ENCODE data around the gene ATAD3C.
"Not testable (repeated sequence)": the region's sequence is repeated elsewhere in the genome, so short reads cannot be mapped to it uniquely, and the experiment has no call there.

ATAD3C gene

DNA sequence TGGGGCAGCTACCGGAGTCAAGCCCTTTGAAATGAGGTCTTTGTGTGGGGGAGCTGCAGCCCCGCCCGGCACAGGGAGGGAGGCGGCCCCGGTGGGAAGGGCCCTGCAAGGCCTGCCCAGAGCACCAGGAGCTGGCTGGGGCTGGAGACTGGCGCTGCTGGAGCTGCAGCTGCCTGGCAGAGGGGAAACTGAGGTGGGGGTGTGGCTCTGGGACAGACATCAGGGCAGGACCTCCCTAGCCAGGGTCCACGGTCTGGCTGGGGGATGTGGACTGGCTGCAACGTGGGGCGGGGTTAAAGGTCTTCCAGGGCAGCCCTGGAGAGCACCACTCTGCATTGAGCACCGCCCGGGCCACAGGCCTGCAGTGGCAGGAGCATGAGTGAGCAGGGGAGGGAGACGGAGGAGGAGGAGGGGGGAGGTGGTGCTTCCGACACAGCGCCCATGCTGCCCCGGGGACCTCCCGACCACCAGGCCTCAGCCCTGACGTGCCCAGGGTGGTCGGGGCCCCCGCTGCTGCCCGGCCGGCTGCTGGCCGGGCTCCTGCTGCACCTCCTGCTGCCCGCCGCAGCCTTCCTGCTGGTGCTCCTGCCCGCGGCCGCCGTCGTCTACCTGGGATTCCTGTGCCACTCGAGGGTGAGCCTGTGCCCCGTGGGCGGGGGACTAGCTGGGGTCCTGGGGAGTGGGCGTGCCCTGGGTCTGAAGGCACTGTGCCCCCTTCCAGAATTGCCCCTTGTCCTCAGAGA lies 23.6 kb upstream of the ATAD3C start:
- Histone ChIP-seq H3K36me3 (ENCODE audit: control insufficient read depth, insufficient read depth, low read length) (no peaks in the 10 kb centered on the region), H3K9me3 (ENCODE audit: control insufficient read depth, low read length) (no peaks in the 10 kb centered on the region), H3K27ac (ENCODE audit: insufficient read depth, low read length, poor library complexity, severe bottlenecking) (no peak overlapping the region), H3K27me3 (replicated peaks; ENCODE audit: control insufficient read depth, insufficient read depth, low read length, poor library complexity, severe bottlenecking) (peaks cover 20% of the 10 kb centered on the region), H3K4me1 (ENCODE audit: control insufficient read depth, insufficient read depth, low read length, poor library complexity, severe bottlenecking) (peaks cover 7% of the 10 kb centered on the region), H3K4me3 (ENCODE audit: insufficient read depth, low read depth, low read length, poor library complexity, severe bottlenecking) (no peak overlapping the region)
- DNase-seq = no peak

DNA sequence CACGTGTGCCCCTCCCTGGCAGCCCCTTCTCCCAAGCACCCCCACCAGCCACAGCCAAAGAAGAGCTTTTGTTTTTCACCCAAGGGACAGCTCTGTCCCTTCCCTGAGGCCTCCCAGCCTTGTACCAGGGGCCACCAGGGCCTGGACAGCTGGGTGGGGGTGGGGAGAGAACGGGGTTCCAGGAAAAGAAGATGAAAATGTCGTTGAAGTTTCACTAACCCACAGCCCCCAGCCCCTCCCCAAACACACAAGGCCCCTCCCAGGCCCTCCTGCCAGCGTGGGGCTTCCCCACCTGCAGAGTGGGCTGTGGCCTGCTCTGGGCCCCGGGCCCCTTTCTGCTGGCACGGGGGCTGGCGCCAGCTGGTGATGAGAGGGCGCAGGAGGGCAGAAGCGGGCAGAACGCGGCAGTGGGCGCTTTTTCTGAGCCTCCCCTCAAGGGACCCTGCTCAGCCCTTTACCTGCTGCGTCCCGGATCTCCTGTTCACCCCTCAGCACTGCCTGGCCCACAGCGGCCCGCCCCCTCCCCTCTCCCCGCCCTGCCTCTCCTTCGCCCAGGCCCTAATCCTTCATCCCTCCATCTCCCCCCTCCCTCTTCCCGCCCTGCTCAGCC lies 22.9 kb upstream of the ATAD3C start:
- Histone ChIP-seq H3K36me3 (ENCODE audit: control insufficient read depth, insufficient read depth, low read length) (no peaks in the 10 kb centered on the region), H3K4me3 (ENCODE audit: insufficient read depth, low read depth, low read length, poor library complexity, severe bottlenecking) (no peak overlapping the region), H3K4me1 (ENCODE audit: control insufficient read depth, insufficient read depth, low read length, poor library complexity, severe bottlenecking) (peaks cover 7% of the 10 kb centered on the region), H3K27ac (ENCODE audit: insufficient read depth, low read length, poor library complexity, severe bottlenecking) (no peak overlapping the region), H3K27me3 (replicated peaks; ENCODE audit: control insufficient read depth, insufficient read depth, low read length, poor library complexity, severe bottlenecking) (peaks cover 14% of the 10 kb centered on the region), H3K9me3 (ENCODE audit: control insufficient read depth, low read length) (no peaks in the 10 kb centered on the region)
- no peak for DNase-seq

DNA sequence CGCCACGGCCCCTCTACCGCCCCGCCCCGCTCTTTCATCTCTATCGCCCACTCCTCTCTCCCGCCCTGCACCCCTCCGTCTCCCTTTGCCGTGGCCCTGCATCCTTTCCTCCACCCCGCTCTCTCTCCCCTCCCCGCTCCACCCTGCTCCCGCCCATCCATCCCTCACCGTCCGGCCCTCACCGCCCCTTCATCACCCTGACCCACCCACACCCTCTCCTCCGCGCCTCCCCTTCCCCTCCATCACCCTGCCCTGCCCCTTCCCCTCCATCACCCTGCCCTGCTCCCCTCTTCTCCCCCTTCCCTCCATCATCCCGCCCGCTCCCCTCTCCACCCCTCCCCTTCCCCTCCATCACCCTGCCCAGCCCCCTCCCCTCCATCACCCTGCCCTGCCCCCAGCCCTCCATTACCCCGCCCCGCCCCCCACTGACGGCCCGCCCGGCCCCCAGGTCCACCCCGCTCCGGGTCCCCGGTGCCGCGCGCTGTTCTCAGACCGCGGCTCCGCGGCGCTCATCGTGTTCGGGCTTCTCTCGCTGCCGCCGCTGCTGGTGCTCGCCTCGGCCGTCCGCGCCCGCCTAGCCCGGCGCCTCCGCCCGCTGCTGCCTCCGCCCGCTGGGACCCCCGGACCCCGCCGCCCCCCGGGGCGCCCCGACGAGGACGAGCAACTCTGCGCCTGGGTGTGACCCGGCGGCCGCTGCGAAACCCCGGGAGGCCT lies 22.2 kb upstream of the ATAD3C start:
- Histone ChIP-seq H3K4me3 (ENCODE audit: insufficient read depth, low read depth, low read length, poor library complexity, severe bottlenecking) (no peak overlapping the region), H3K4me1 (ENCODE audit: control insufficient read depth, insufficient read depth, low read length, poor library complexity, severe bottlenecking) (peaks cover 7% of the 10 kb centered on the region), H3K27ac (ENCODE audit: insufficient read depth, low read length, poor library complexity, severe bottlenecking) (no peak overlapping the region), H3K27me3 (replicated peaks; ENCODE audit: control insufficient read depth, insufficient read depth, low read length, poor library complexity, severe bottlenecking) (peaks cover 14% of the 10 kb centered on the region), H3K9me3 (ENCODE audit: control insufficient read depth, low read length) (no peaks in the 10 kb centered on the region), H3K36me3 (ENCODE audit: control insufficient read depth, insufficient read depth, low read length) (no peaks in the 10 kb centered on the region)
- DNase-seq = no peak

DNA sequence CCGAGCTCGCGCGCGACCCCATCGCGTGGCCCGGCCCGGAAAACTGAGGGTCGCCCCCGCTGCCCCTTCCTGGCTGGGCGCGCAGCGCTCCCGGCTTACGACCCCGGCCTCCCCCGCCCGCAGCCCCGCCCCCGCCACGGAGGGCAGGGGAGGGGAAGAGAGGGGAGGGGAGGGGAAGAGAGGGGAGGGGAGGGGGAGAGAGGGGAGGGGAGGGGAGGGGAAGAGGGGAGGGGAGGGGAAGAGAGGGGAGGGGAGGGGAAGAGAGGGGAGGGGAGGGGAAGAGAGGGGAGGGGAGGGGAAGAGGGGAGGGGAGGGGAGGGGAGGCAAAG lies 21.7 kb upstream of the ATAD3C start:
- Histone ChIP-seq H3K27me3 (replicated peaks; ENCODE audit: control insufficient read depth, insufficient read depth, low read length, poor library complexity, severe bottlenecking) (peaks cover 17% of the 10 kb centered on the region), H3K36me3 (ENCODE audit: control insufficient read depth, insufficient read depth, low read length) (no peaks in the 10 kb centered on the region), H3K4me1 (ENCODE audit: control insufficient read depth, insufficient read depth, low read length, poor library complexity, severe bottlenecking) (peaks cover 7% of the 10 kb centered on the region), H3K27ac (ENCODE audit: insufficient read depth, low read length, poor library complexity, severe bottlenecking) (no peak overlapping the region), H3K9me3 (ENCODE audit: control insufficient read depth, low read length) (no peaks in the 10 kb centered on the region), H3K4me3 (ENCODE audit: insufficient read depth, low read depth, low read length, poor library complexity, severe bottlenecking) (no peak overlapping the region)
- no peak for DNase-seq

DNA sequence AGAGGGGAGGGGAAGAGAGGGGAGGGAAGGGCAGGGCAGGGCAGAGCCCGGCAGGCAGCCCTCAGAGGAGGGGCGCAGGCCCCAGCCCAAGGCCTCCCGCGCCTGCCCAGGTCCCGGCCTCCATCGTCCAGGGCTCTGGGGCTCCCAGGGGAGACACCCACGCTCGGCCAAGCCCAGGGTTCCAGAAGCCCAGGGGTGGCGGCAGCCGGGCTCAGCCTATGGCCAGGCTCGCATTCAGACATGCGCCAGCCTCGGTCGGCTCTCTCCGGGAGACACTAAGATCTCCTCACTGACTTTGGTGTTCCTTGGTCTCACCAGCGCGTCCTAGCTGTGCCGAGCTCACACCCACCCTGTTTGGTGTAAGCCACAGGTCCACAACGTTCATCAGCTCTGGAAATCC lies 21.3 kb upstream of the ATAD3C start:
- peaks cover 7% of the 10 kb centered on the region for H3K4me1 ChIP-seq (ENCODE audit: control insufficient read depth, insufficient read depth, low read length, poor library complexity, severe bottlenecking)
- H3K9me3 ChIP-seq (ENCODE audit: control insufficient read depth, low read length) = no peaks in the 10 kb centered on the region
- no peak overlapping the region for H3K4me3 ChIP-seq (ENCODE audit: insufficient read depth, low read depth, low read length, poor library complexity, severe bottlenecking)
- H3K27ac ChIP-seq (ENCODE audit: insufficient read depth, low read length, poor library complexity, severe bottlenecking) = no peak overlapping the region
- no peak for DNase-seq
- no peaks in the 10 kb centered on the region for H3K36me3 ChIP-seq (ENCODE audit: control insufficient read depth, insufficient read depth, low read length)
- H3K27me3 ChIP-seq (replicated peaks; ENCODE audit: control insufficient read depth, insufficient read depth, low read length, poor library complexity, severe bottlenecking) = peaks cover 14% of the 10 kb centered on the region

DNA sequence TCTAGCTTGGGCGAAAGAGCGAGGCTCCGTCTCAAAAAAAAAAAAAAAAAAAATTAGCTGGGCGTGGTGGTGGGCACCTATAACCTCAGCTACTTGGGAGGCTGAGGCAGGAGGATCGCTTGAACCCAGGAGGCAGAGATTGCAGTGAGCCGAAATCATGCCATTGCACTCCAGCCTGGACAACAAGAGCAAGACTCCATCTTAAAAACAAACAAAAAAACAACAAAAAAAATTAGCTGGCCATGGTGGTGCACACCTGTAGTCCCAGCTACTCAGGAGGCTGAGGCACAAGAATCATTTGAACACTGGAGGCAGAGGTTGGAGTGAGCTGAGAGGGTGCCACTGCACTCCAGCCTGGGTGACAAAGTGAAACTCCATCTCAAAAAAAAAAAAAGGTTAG lies 20.5 kb upstream of the ATAD3C start:
- not testable (repeated sequence) for H3K4me3 ChIP-seq (ENCODE audit: insufficient read depth, low read depth, low read length, poor library complexity, severe bottlenecking); DNase-seq; H3K27ac ChIP-seq (ENCODE audit: insufficient read depth, low read length, poor library complexity, severe bottlenecking); H3K4me1 ChIP-seq (ENCODE audit: control insufficient read depth, insufficient read depth, low read length, poor library complexity, severe bottlenecking); H3K9me3 ChIP-seq (ENCODE audit: control insufficient read depth, low read length); H3K36me3 ChIP-seq (ENCODE audit: control insufficient read depth, insufficient read depth, low read length)
- H3K27me3 ChIP-seq (replicated peaks; ENCODE audit: control insufficient read depth, insufficient read depth, low read length, poor library complexity, severe bottlenecking) = peaks cover 14% of the 10 kb centered on the region

DNA sequence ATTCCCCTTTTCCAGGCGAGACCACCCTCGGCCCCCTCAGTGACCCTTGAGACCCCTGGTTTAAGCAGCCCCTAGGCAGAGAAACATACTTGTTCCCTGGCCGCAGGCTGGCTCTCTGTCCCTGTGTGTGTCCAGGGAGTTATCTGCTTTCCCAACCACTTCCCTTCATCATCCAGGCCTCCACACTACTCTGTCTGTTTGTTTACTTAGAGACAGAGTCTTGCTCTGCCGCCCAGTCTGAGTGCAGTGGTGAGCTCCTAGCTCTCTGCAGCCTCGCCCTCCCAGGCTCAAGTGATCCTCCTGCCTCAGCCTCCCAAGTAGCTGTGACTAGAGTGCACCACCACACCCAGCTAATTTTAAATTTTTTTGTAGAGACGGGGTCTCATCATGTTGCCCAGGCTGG lies 19.8 kb upstream of the ATAD3C start:
- H3K4me1 ChIP-seq (ENCODE audit: control insufficient read depth, insufficient read depth, low read length, poor library complexity, severe bottlenecking) = peaks cover 7% of the 10 kb centered on the region
- no peak overlapping the region for H3K27ac ChIP-seq (ENCODE audit: insufficient read depth, low read length, poor library complexity, severe bottlenecking)
- H3K36me3 ChIP-seq (ENCODE audit: control insufficient read depth, insufficient read depth, low read length) = no peaks in the 10 kb centered on the region
- no peaks in the 10 kb centered on the region for H3K9me3 ChIP-seq (ENCODE audit: control insufficient read depth, low read length)
- H3K27me3 ChIP-seq (replicated peaks; ENCODE audit: control insufficient read depth, insufficient read depth, low read length, poor library complexity, severe bottlenecking) = peaks cover 17% of the 10 kb centered on the region
- no peak overlapping the region for H3K4me3 ChIP-seq (ENCODE audit: insufficient read depth, low read depth, low read length, poor library complexity, severe bottlenecking)
- no peak for DNase-seq

DNA sequence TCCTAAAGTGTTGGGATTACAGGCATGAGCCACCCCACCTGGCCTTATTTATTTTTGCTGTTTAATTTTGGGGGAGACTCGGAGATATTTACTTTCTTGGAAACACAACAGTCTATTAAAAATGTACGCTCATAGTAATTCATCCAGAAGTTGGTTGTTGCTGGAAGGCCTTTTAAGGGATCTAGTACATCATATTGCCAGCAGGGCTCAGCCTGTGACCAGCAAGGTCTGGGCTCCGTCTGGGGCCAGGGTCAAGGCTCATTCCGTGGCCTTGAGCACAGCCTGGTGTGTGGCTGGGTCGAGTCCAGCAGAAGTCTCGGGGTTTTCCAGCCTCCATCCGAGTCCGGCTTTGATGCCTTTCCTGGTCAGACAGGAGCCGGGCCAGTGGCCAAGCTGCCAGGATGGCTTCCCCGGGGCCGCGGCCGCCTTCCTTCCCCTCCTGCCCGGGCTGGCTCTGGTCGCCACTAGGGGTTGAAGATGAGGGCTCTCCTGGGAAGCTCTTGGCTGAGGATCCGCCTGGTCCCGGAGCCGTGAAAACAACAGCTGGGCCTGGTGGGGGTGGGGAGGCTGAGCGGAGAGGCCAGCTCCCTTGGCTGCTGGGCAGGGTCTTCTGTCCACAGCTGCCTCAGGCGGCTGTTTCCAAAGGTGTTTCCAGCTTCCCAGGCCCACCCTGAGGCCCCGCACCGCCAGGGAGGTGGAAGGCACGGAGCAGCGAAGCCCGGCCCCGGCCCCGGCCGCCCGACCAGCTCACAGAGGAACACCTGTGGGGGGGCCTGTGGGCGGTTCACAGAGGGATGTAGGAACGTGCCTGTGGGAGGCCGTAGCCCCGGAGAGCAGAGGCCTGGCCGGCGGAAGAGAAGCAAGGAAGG lies 19.1 kb upstream of the ATAD3C start:
- H3K4me3 ChIP-seq (ENCODE audit: insufficient read depth, low read depth, low read length, poor library complexity, severe bottlenecking) = no peak overlapping the region
- no peaks in the 10 kb centered on the region for H3K36me3 ChIP-seq (ENCODE audit: control insufficient read depth, insufficient read depth, low read length)
- DNase-seq = no peak
- peaks cover 7% of the 10 kb centered on the region for H3K4me1 ChIP-seq (ENCODE audit: control insufficient read depth, insufficient read depth, low read length, poor library complexity, severe bottlenecking)
- no peaks in the 10 kb centered on the region for H3K9me3 ChIP-seq (ENCODE audit: control insufficient read depth, low read length)
- H3K27me3 ChIP-seq (replicated peaks; ENCODE audit: control insufficient read depth, insufficient read depth, low read length, poor library complexity, severe bottlenecking) = peaks cover 24% of the 10 kb centered on the region
- H3K27ac ChIP-seq (ENCODE audit: insufficient read depth, low read length, poor library complexity, severe bottlenecking) = no peak overlapping the region

DNA sequence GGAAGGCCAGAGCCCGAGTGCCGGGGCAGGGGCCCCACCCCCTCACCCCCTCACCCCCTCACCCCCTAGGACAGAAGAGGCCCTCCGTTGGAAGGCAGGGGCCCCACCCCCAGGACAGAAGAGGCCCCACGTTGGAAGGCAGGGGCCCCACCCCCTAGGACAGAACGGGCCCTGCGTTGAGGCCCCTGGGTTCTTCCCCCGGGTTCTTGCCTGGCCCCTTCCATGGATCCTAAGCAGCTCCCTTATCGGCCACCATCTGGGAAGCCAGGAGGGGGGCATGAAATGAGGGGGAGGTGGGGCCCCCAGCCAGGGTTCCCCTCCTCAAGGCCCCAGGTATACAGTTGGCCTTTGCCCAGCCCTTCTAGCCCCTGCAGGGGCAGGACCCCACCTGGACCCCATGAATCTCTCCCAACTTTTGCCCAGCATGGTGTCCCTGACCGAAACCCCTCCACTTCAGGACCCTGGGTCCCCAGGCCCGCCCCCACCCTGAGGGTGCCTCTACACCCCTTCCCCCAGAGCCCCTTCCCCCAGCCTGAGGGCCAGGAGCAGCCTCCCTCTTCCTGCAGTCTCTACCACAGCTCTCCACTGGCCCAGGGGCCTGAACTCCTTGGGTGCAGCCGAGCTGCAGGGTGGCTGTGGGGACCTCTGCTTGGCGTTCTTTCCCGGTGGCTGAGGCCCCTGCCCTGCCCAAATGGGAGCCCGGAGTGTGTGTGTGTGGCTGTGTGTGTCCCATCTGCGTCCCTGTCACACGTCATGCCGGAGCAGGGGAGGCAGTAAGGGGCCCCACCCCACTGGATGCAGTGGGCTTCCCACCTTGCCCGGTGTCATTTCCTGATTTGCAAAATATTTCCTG lies 18.3 kb upstream of the ATAD3C start:
- Histone ChIP-seq H3K4me3 (ENCODE audit: insufficient read depth, low read depth, low read length, poor library complexity, severe bottlenecking) (no peak overlapping the region), H3K4me1 (ENCODE audit: control insufficient read depth, insufficient read depth, low read length, poor library complexity, severe bottlenecking) (peaks cover 12% of the 10 kb centered on the region), H3K27ac (ENCODE audit: insufficient read depth, low read length, poor library complexity, severe bottlenecking) (no peak overlapping the region), H3K9me3 (ENCODE audit: control insufficient read depth, low read length) (no peaks in the 10 kb centered on the region), H3K36me3 (ENCODE audit: control insufficient read depth, insufficient read depth, low read length) (no peaks in the 10 kb centered on the region), H3K27me3 (replicated peaks; ENCODE audit: control insufficient read depth, insufficient read depth, low read length, poor library complexity, severe bottlenecking) (peaks cover 29% of the 10 kb centered on the region)
- no peak for DNase-seq

Data from effector memory CD4-positive, alpha-beta T cell (primary cell).